Upper lobe of left lung (tissue), 4 donors: ENCODE results near the gene ZBED1.

Experiments used
- POLR2A ChIP-seq, 4 donors: fragments of 450-650 bp; IDR thresholded peaks; one replicate each; pipeline ENCODE4 v1.5.1; 2016 to 2017; ENCODE audit warnings: antibody characterized with exemption in 4 of 4, mild to moderate bottlenecking in 2 of 4
- POLR2AphosphoS5 ChIP-seq, 2 donors: sonication (generic); formaldehyde crosslinking; IDR thresholded peaks; one replicate each; pipeline ENCODE4 v1.5.1; 2017; ENCODE audit warnings: antibody characterized with exemption in 2 of 2
- TF ChIP-seq, protein P1 (sequence below), 6 experiments: fragments of 450-650 bp in 4 of 6; fragments of 200-600 bp in 2 of 6; sonication (generic) in 2 of 6; IDR thresholded peaks; one replicate each; pipeline ENCODE4 v1.5.1; 2016 to 2019; ENCODE audit warnings: antibody characterized with exemption in 6 of 6

GRCh38 chrX:2507196-2507595, 6.4 kb upstream of the ZBED1 start:
- no peak for TF ChIP-seq POLR2A (IDR thresholded peaks at IDR 0.05)
- TF ChIP-seq, protein P1, sequence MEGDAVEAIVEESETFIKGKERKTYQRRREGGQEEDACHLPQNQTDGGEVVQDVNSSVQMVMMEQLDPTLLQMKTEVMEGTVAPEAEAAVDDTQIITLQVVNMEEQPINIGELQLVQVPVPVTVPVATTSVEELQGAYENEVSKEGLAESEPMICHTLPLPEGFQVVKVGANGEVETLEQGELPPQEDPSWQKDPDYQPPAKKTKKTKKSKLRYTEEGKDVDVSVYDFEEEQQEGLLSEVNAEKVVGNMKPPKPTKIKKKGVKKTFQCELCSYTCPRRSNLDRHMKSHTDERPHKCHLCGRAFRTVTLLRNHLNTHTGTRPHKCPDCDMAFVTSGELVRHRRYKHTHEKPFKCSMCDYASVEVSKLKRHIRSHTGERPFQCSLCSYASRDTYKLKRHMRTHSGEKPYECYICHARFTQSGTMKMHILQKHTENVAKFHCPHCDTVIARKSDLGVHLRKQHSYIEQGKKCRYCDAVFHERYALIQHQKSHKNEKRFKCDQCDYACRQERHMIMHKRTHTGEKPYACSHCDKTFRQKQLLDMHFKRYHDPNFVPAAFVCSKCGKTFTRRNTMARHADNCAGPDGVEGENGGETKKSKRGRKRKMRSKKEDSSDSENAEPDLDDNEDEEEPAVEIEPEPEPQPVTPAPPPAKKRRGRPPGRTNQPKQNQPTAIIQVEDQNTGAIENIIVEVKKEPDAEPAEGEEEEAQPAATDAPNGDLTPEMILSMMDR (IDR thresholded peaks at IDR 0.05) = no peak
- TF ChIP-seq POLR2AphosphoS5 (IDR thresholded peaks at IDR 0.05) = no peak
